Stimulated activated CD4-positive, alpha-beta T cell treated with anti-CD3 and anti-CD28 coated beads, TNF-alpha, amount 100 ng/mL, for 48 hours (primary cell): ENCODE measurements around the gene DMRTB1.

Experiments
- DNase-seq, 3 donors: peaks; one replicate each; pipeline ENCODE4 v3.0.0-alpha.2; 2020; ENCODE audit warnings: low read depth in 3 of 3

Gene DMRTB1

GRCh38 chr1:53463961-53464899 is 5.0 kb downstream of the DMRTB1 start:
- DNase-seq, result no peak

- no peak for DNase-seq
Observed at GRCh38 chr1:53465023-53465957, 6.1 kb downstream of the DMRTB1 start.

- no peak for DNase-seq
Observed at GRCh38 chr1:53467391-53467790, 8.2 kb downstream of the DMRTB1 start.

- DNase-seq, result no peak
Observed at GRCh38 chr1:53468374-53468773, 9.2 kb downstream of the DMRTB1 start.

- no peak for DNase-seq
Observed at GRCh38 chr1:53469373-53469772, 10.2 kb downstream of the DMRTB1 start.

- DNase-seq, result no peak
Observed at GRCh38 chr1:53470155-53470554, 11.0 kb downstream of the DMRTB1 start.

- no peak for DNase-seq
Observed at GRCh38 chr1:53470584-53470983, 11.4 kb downstream of the DMRTB1 start.

GRCh38 chr1:53471000-53471399 is 11.8 kb downstream of the DMRTB1 start:
- no peak for DNase-seq

GRCh38 chr1:53473463-53473862 is 14.3 kb downstream of the DMRTB1 start:
- no peak for DNase-seq

- no peak for DNase-seq
Observed at GRCh38 chr1:53475664-53476063, 16.5 kb downstream of the DMRTB1 start.

- DNase-seq, result no peak
Observed at GRCh38 chr1:53476579-53476978, 17.4 kb downstream of the DMRTB1 start.

- DNase-seq, result no peak
Observed at GRCh38 chr1:53477651-53478501, 18.7 kb downstream of the DMRTB1 start.

- DNase-seq, result no peak
Observed at GRCh38 chr1:53478502-53478818, 19.3 kb downstream of the DMRTB1 start.

GRCh38 chr1:53480678-53481077 is 21.5 kb downstream of the DMRTB1 start:
- no peak for DNase-seq

GRCh38 chr1:53481456-53481855 is 22.3 kb downstream of the DMRTB1 start:
- DNase-seq, result no peak

GRCh38 chr1:53482441-53483153 is 23.4 kb downstream of the DMRTB1 start:
- DNase-seq, result no peak

- no peak for DNase-seq
Observed at GRCh38 chr1:53483170-53483569, 24.0 kb downstream of the DMRTB1 start.

GRCh38 chr1:53483656-53484055 is 24.5 kb downstream of the DMRTB1 start:
- DNase-seq, result no peak

GRCh38 chr1:53484705-53485477 is 25.7 kb downstream of the DMRTB1 start:
- no peak for DNase-seq
